Measurements from ENCODE around the gene APBA2.

APBA2 gene

DNA sequence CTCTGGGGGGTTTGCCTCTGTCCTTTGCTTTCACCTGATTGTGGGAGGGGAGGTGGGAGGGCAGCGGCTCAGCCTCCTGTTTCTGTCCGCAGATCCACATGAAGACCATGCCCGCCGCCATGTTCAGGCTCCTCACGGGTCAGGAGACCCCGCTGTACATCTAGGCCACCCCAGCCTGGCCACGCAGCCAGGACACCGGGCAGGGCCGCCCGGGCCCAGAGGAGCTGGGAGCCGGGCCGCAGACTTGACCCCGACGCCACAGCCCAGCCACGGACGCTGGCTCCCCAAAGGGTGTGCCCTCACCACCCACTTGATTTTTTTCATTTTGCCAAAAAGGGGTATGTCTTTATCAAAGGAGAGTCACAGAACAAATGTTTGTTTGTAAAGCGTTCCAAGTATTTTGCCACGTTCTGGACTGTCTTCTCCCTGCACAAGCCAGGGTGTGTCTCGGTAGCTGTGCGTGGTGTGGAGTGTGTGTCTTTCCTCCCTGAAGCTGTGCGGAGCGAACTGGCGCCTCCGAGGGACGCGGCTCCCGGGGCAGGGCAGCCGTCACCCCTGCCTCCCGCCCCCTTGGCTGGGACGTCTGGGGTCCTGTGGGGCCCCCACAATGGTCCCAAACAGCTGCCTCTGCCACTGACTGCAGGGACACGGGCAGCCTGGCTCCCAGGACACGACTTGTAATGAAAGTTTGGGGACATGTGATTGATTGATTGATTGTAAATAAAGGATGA is 231.4 kb downstream of the APBA2 start:
- DNase-seq (no peak), ATAC-seq (ENCODE audit: insufficient read depth, low read depth) (no peak)
- Histone ChIP-seq H3K9ac (ENCODE audit: low read depth, low read length) (no peak overlapping the region), H3K4me2 (ENCODE audit: insufficient read depth, low read length) (no peak overlapping the region), H3K4me3 (ENCODE audit: low read depth in 1 of 2, low read length in 2 of 2) (no peak overlapping the region), H4K20me1 (ENCODE audit: insufficient read depth, low read length) (no peaks in the 10 kb centered on the region), H3K27me3 (ENCODE audit: insufficient read depth, low read length, poor library complexity) (no peaks in the 10 kb centered on the region), H3K9me3 (ENCODE audit: insufficient read depth, low read length, severe bottlenecking) (no peaks in the 10 kb centered on the region), H3K36me3 (ENCODE audit: insufficient read depth, low read length) (no peaks in the 10 kb centered on the region), H3K4me1 (ENCODE audit: insufficient read depth, low read length) (no peaks in the 10 kb centered on the region), H2AFZ (ENCODE audit: low read depth, low read length) (no peak overlapping the region), H3K79me2 (ENCODE audit: insufficient read depth, low read length) (no peaks in the 10 kb centered on the region), H3K27ac (ENCODE audit: low read length) (no peak overlapping the region)
- TF ChIP-seq CTCF (IDR thresholded peaks at IDR 0.05; ENCODE audit: borderline replicate concordance, extremely low read depth, low read length, poor library complexity, severe bottlenecking) (no peak), EZH2 (IDR thresholded peaks at IDR 0.05; ENCODE audit: borderline replicate concordance, low read depth, low read length, severe bottlenecking) (no peak)

- no peak for ATAC-seq (ENCODE audit: insufficient read depth, low read depth)
- TF ChIP-seq EZH2 (IDR thresholded peaks at IDR 0.05; ENCODE audit: borderline replicate concordance, low read depth, low read length, severe bottlenecking) (no peak), CTCF (IDR thresholded peaks at IDR 0.05; ENCODE audit: borderline replicate concordance, extremely low read depth, low read length, poor library complexity, severe bottlenecking) (no peak)
- no peak overlapping the region for H3K4me3 ChIP-seq (ENCODE audit: low read depth in 1 of 2, low read length in 2 of 2)
These were observed 232.0 kb downstream of the APBA2 start for GRCh38 chr15:29117778-29118177.

GRCh38 chr15:29119847-29120246 is 234.1 kb downstream of the APBA2 start:
- Histone ChIP-seq H4K20me1 (ENCODE audit: insufficient read depth, low read length) (no peaks in the 10 kb centered on the region), H3K79me2 (ENCODE audit: insufficient read depth, low read length) (no peaks in the 10 kb centered on the region), H3K36me3 (ENCODE audit: insufficient read depth, low read length) (no peaks in the 10 kb centered on the region), H3K27ac (ENCODE audit: low read length) (no peak overlapping the region), H3K4me3 (ENCODE audit: low read depth in 1 of 2, low read length in 2 of 2) (no peak overlapping the region), H3K4me1 (ENCODE audit: insufficient read depth, low read length) (no peaks in the 10 kb centered on the region), H3K9me3 (ENCODE audit: insufficient read depth, low read length, severe bottlenecking) (no peaks in the 10 kb centered on the region), H3K9ac (ENCODE audit: low read depth, low read length) (no peak overlapping the region), H2AFZ (ENCODE audit: low read depth, low read length) (no peak overlapping the region), H3K27me3 (ENCODE audit: insufficient read depth, low read length, poor library complexity) (no peaks in the 10 kb centered on the region), H3K4me2 (ENCODE audit: insufficient read depth, low read length) (no peak overlapping the region)
- DNase-seq (no peak), ATAC-seq (ENCODE audit: insufficient read depth, low read depth) (no peak)
- TF ChIP-seq EZH2 (IDR thresholded peaks at IDR 0.05; ENCODE audit: borderline replicate concordance, low read depth, low read length, severe bottlenecking) = no peak
- no peak for TF ChIP-seq CTCF (IDR thresholded peaks at IDR 0.05; ENCODE audit: borderline replicate concordance, extremely low read depth, low read length, poor library complexity, severe bottlenecking)

More at GRCh38 chr15:29117778-29118177, 232.0 kb downstream of the APBA2 start:
- Histone ChIP-seq H2AFZ (ENCODE audit: low read depth, low read length) (no peak overlapping the region), H3K4me1 (ENCODE audit: insufficient read depth, low read length) (no peaks in the 10 kb centered on the region), H3K27ac (ENCODE audit: low read length) (no peak overlapping the region), H3K4me2 (ENCODE audit: insufficient read depth, low read length) (no peak overlapping the region), H4K20me1 (ENCODE audit: insufficient read depth, low read length) (no peaks in the 10 kb centered on the region), H3K27me3 (ENCODE audit: insufficient read depth, low read length, poor library complexity) (no peaks in the 10 kb centered on the region), H3K9me3 (ENCODE audit: insufficient read depth, low read length, severe bottlenecking) (no peaks in the 10 kb centered on the region), H3K79me2 (ENCODE audit: insufficient read depth, low read length) (no peaks in the 10 kb centered on the region), H3K36me3 (ENCODE audit: insufficient read depth, low read length) (no peaks in the 10 kb centered on the region), H3K9ac (ENCODE audit: low read depth, low read length) (no peak overlapping the region)
- DNase-seq = no peak

Data from DND-41 (cell line).